HCT116 (cell line): ENCODE data around the gene SRPK3. TPM values are rescaled to one million over a fixed set of nuclear protein-coding genes. Genes with fewer than 3 reads are reported as not detected.

ENCODE experiments used
- ATAC-seq: fragments of 200-7000 bp; cut with Tn5 transposase; 2 replicates; pipeline ENCODE4 v1.9.1; 2020; ENCODE audit warnings: mild to moderate bottlenecking, moderate library complexity
- BruUV-seq: library from RNA; stranded (reverse); fragments of 400-500 nt; replicated peaks from 2 replicates; lab custom pipeline; 2021; lab: Mats Ljungman, UMichigan
- CTCF ChIA-PET: fragments of 300-600 bp; sonication (Branson Sonifier 250); formaldehyde crosslinking; loops from one replicate; lab custom pipeline; 2021; ENCODE audit warnings: antibody characterized with exemption; lab: Charles Lee
- POLR2A ChIA-PET: fragments of 300-600, 350-600 bp; sonication (Branson Sonifier 250); formaldehyde crosslinking; loops from one replicate; lab custom pipeline; 2021; ENCODE audit warnings: antibody characterized with exemption; lab: Charles Lee
- RAD21 ChIA-PET, 2 experiments: fragments of 300-600 bp; sonication (Branson Sonifier 250); formaldehyde crosslinking; loops; one replicate each; lab custom pipeline; 2023; ENCODE audit warnings: low total read pairs in 2 of 2; ENCODE audit not compliant: uncharacterized antibody in 2 of 2, unreplicated experiment in 2 of 2, low non-redundant PET in 1 of 2; lab: Charles Lee
- DNase-seq: peaks from one replicate; pipeline ENCODE4 v3.0.0-alpha.2; 2010; ENCODE audit warnings: low read depth, low spot score
- H2AFZ ChIP-seq: fragments of 200-600 bp; shearing (Covaris generic), sonication (generic); 2 replicates; pipeline ENCODE4 v1.6.1; 2017; ENCODE audit warnings: low read depth, mixed run types, mixed read lengths, antibody characterized with exemption, low read length; ENCODE audit not compliant: poor library complexity, severe bottlenecking
- H3K27ac ChIP-seq: 2 replicates; pipeline ENCODE4 v1.5.1; 2012; ENCODE audit warnings: low read depth, low read length
- H3K27me3 ChIP-seq: fragments of 200-600 bp; sonication (generic); 2 replicates; pipeline ENCODE4 v1.6.1; 2016; ENCODE audit warnings: mixed run types, low read length, mixed read lengths; ENCODE audit not compliant: insufficient read depth
- H3K36me3 ChIP-seq, 2 experiments: fragments of 200-500 bp in 1 of 2; fragments of 200-600 bp in 1 of 2; sonication (Bioruptor generic) in 1 of 2; sonication (generic) in 1 of 2; 2 replicates each; pipeline versions ENCODE4 v1.5.1 to v1.6.1; 2014 to 2016; ENCODE audit warnings: low read length in 2 of 2, inconsistent platforms in 1 of 2, mixed read lengths in 1 of 2, mixed run types in 1 of 2; ENCODE audit not compliant: insufficient read depth in 2 of 2, control insufficient read depth in 1 of 2
- H3K4me1 ChIP-seq, 2 experiments: fragments of 200-600 bp in 1 of 2; sonication (generic) in 1 of 2; 2 replicates each; pipeline versions ENCODE4 v1.5.1 to v1.6.1; 2012 to 2017; ENCODE audit warnings: low read length in 2 of 2, inconsistent platforms in 1 of 2, mild to moderate bottlenecking in 1 of 2, mixed read lengths in 1 of 2, mixed run types in 1 of 2, moderate library complexity in 1 of 2; ENCODE audit not compliant: insufficient read depth in 2 of 2, control insufficient read depth in 1 of 2
- H3K4me2 ChIP-seq: fragments of 200-600 bp; sonication (generic); 2 replicates; pipeline ENCODE4 v1.6.1; 2017; ENCODE audit warnings: mixed run types, low read length, mixed read lengths
- H3K4me3 ChIP-seq, 2 experiments: fragments of 200-600 bp in 1 of 2; sonication (generic) in 1 of 2; replicated peaks in 1 of 2; 2 replicates each; pipeline ENCODE4 v1.5.1; 2011 to 2016; ENCODE audit warnings: low read length in 2 of 2, control low read depth in 1 of 2, low read depth in 1 of 2, mild to moderate bottlenecking in 1 of 2, mixed read lengths in 1 of 2, mixed run types in 1 of 2
- H3K79me2 ChIP-seq: fragments of 200-600 bp; sonication (generic); 2 replicates; pipeline ENCODE4 v1.6.1; 2017; ENCODE audit warnings: mild to moderate bottlenecking, mixed run types, low read length, moderate library complexity, mixed read lengths; ENCODE audit not compliant: insufficient read depth
- H3K9ac ChIP-seq: fragments of 200-600 bp; sonication (generic); 2 replicates; pipeline ENCODE4 v1.6.1; 2016; ENCODE audit warnings: low read length, mixed read lengths
- H3K9me2 ChIP-seq: fragments of 200-600 bp; sonication (generic), shearing (Covaris generic); 2 replicates; pipeline ENCODE4 v1.6.1; 2017; ENCODE audit warnings: mixed run types, mild to moderate bottlenecking, moderate library complexity; ENCODE audit not compliant: insufficient read depth
- H3K9me3 ChIP-seq, 2 experiments: fragments of 200-500 bp in 1 of 2; fragments of 200-600 bp in 1 of 2; sonication (Bioruptor generic) in 1 of 2; sonication (generic) in 1 of 2; 2 replicates each; pipeline ENCODE4 v1.6.1; 2014 to 2017; ENCODE audit warnings: low read length in 2 of 2, mixed read lengths in 2 of 2, inconsistent platforms in 1 of 2, low read depth in 1 of 2, mild to moderate bottlenecking in 1 of 2, mixed run types in 1 of 2, moderate library complexity in 1 of 2; ENCODE audit not compliant: control insufficient read depth in 1 of 2, insufficient read depth in 1 of 2
- H4K20me1 ChIP-seq: fragments of 200-600 bp; sonication (generic), shearing (Covaris generic); 2 replicates; pipeline ENCODE4 v1.6.1; 2017; ENCODE audit warnings: mixed run types, mild to moderate bottlenecking, moderate library complexity; ENCODE audit not compliant: insufficient read depth
- CBX3 ChIP-seq: IDR thresholded peaks from 2 replicates; pipeline ENCODE4 v1.6.1; 2012; ENCODE audit warnings: low read depth
- CEBPB ChIP-seq: IDR thresholded peaks from 2 replicates; pipeline ENCODE4 v1.6.1; 2012; ENCODE audit warnings: low read depth
- ELF1 ChIP-seq: IDR thresholded peaks from 2 replicates; pipeline ENCODE4 v1.6.1; 2012; ENCODE audit warnings: low read depth, borderline replicate concordance
- EZH2phosphoT487 ChIP-seq: fragments of 200-600 bp; IDR thresholded peaks from 2 replicates; pipeline ENCODE4 v1.6.1; 2018; ENCODE audit warnings: antibody characterized with exemption, borderline replicate concordance
- FOSL1 ChIP-seq: IDR thresholded peaks from 2 replicates; pipeline ENCODE4 v1.6.1; 2012; ENCODE audit warnings: low read depth
- POLR2A ChIP-seq: IDR thresholded peaks from 2 replicates; pipeline ENCODE4 v1.7.0; 2011; ENCODE audit warnings: borderline replicate concordance; ENCODE audit not compliant: insufficient read depth, insufficient read length; ENCODE audit errors: extremely low read depth
- REST ChIP-seq: IDR thresholded peaks from 2 replicates; pipeline ENCODE4 v1.6.1; 2012; ENCODE audit warnings: low read depth
- ZNF274 ChIP-seq: fragments of 200-500 bp; sonication (Bioruptor generic); IDR thresholded peaks from 2 replicates; pipeline ENCODE4 v1.6.1; 2014; ENCODE audit warnings: mild to moderate bottlenecking, low read depth, low read length, inconsistent platforms
- intact Hi-C: fragments of 100-400 bp; cut with micrococcal nuclease; formaldehyde crosslinking; loops from 2 replicates; pipeline ENCODE4 v1.10.0; 2022
- total RNA-seq: library from RNA; stranded (reverse); gene quantifications from one replicate; pipeline ENCODE4 v1.2.1, GENCODE V29; 2021; ENCODE audit not compliant: unreplicated experiment
- TF ChIP-seq, protein P1 (sequence below): IDR thresholded peaks from 2 replicates; pipeline ENCODE4 v1.6.1; 2012

Gene SRPK3
- total RNA-seq, 1 experiment from 2014 or later, result not detected

DNA sequence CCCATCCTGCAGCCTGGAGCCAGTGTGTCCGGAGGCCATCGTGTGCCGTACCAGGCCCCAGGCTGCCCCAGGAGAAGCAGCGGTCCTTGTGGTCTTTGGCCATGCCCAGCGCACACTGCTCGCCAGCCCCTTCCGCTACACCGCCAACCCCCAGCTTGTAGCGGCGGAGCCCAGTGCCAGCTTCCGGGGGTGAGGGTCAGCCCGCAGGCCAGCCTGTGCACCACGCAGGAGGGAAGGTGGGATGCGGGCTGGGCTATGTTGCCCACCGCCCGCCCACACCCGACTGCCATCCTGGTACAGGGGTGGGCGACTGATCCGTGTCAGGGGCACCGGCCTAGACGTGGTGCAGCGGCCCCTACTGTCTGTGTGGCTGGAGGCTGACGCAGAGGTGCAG is 7.6 kb upstream of the SRPK3 start:
- Histone ChIP-seq H3K27me3 (no peaks in the 10 kb centered on the region), H3K9ac (no peak overlapping the region), H3K4me1 (peaks cover 0 to 6% of the 10 kb centered on the region in 2 experiments; a peak in 1 of 4 replicates), H3K27ac (no peak overlapping the region), H3K79me2 (no peaks in the 10 kb centered on the region), H3K9me3 (no peaks in the 10 kb centered on the region), H4K20me1 (no peaks in the 10 kb centered on the region), H3K9me2 (no peaks in the 10 kb centered on the region), H3K4me3 (no peak overlapping the region), H2AFZ (no peak overlapping the region), H3K36me3 (no peaks in the 10 kb centered on the region), H3K4me2 (no peak overlapping the region)
- no TSS peak for BruUV-seq
- no peak for TF ChIP-seq CEBPB
- no peak for TF ChIP-seq EZH2phosphoT487
- TF ChIP-seq ELF1, result no peak
- TF ChIP-seq ZNF274, result no peak
- no peak for TF ChIP-seq POLR2A
- TF ChIP-seq, protein P1, sequence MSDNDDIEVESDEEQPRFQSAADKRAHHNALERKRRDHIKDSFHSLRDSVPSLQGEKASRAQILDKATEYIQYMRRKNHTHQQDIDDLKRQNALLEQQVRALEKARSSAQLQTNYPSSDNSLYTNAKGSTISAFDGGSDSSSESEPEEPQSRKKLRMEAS, result no peak
- TF ChIP-seq FOSL1, result no peak
- DNase-seq (no peak), ATAC-seq (no peak)
- intact Hi-C loops, result no loop called here
- ChIA-PET RAD21 (no interaction called here), POLR2A (no interaction called here), CTCF (no interaction called here)

- H3K27me3 ChIP-seq, result no peaks in the 10 kb centered on the region
- no peak for DNase-seq
- H3K4me3 ChIP-seq, result no peak overlapping the region
- H3K4me1 ChIP-seq, result peaks cover 0 to 6% of the 10 kb centered on the region in 2 experiments; a peak in 1 of 4 replicates
- POLR2A ChIA-PET, result no interaction called here
- H3K9me2 ChIP-seq, result no peaks in the 10 kb centered on the region
- no peak overlapping the region for H3K9ac ChIP-seq
- RAD21 ChIA-PET, result no interaction called here
- no peak overlapping the region for H3K27ac ChIP-seq
- CTCF ChIA-PET, result no interaction called here
- H4K20me1 ChIP-seq, result no peaks in the 10 kb centered on the region
- no peak for ATAC-seq
- intact Hi-C loops, result no loop called here
- H3K36me3 ChIP-seq, result no peaks in the 10 kb centered on the region
- no peak overlapping the region for H2AFZ ChIP-seq
- TF ChIP-seq CEBPB (no peak), REST (no peak), CBX3 (no peak)
- H3K9me3 ChIP-seq, result no peaks in the 10 kb centered on the region
- H3K4me2 ChIP-seq, result no peak overlapping the region
- BruUV-seq, result no TSS peak
- H3K79me2 ChIP-seq, result no peaks in the 10 kb centered on the region
These were observed 6.9 kb upstream of the SRPK3 start for GRCh38 chrX:153773741-153774575.
